ENCODE results near the gene TBRG4.

DNA sequence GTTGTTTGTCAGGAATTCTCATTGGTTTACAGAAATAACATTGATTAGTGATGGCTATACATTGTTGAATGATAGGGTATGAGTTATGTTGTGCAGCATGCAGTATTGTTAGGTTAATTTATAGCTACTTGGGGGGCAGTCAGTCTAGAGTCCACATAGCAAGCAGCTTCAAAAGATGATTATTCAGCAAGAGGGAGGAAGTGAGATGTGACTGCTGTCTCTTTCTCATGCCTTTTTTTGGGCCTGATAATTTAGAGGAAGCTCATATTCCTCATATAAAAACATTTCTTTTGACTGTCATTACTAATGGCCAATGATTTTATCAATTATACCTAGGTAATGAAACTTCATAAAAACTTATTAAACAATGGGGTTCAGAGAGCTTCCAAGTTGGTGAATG lies 3.4 kb upstream of the TBRG4 start:
- TF ChIP-seq, protein P1, sequence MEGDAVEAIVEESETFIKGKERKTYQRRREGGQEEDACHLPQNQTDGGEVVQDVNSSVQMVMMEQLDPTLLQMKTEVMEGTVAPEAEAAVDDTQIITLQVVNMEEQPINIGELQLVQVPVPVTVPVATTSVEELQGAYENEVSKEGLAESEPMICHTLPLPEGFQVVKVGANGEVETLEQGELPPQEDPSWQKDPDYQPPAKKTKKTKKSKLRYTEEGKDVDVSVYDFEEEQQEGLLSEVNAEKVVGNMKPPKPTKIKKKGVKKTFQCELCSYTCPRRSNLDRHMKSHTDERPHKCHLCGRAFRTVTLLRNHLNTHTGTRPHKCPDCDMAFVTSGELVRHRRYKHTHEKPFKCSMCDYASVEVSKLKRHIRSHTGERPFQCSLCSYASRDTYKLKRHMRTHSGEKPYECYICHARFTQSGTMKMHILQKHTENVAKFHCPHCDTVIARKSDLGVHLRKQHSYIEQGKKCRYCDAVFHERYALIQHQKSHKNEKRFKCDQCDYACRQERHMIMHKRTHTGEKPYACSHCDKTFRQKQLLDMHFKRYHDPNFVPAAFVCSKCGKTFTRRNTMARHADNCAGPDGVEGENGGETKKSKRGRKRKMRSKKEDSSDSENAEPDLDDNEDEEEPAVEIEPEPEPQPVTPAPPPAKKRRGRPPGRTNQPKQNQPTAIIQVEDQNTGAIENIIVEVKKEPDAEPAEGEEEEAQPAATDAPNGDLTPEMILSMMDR (IDR thresholded peaks at IDR 0.05), result no peak
- TF ChIP-seq POLR2A (IDR thresholded peaks at IDR 0.05), result no peak
